ES-I3 (cell line): ENCODE results near the gene CLASRP.

ENCODE experiments used
- H3K36me3 ChIP-seq: 2 replicates; pipeline ENCODE4 v1.6.1; 2013; ENCODE audit warnings: mild to moderate bottlenecking, low read length, control low read depth, moderate library complexity; ENCODE audit not compliant: insufficient read depth
- H3K4me1 ChIP-seq: 2 replicates; pipeline ENCODE4 v1.6.1; 2013; ENCODE audit warnings: mild to moderate bottlenecking, control low read depth, low read length; ENCODE audit not compliant: insufficient read depth
- H3K9ac ChIP-seq: 2 replicates; pipeline ENCODE4 v1.6.1; 2013; ENCODE audit warnings: low read depth, mild to moderate bottlenecking, low read length, moderate library complexity
- H3K9me3 ChIP-seq: 2 replicates; pipeline ENCODE4 v1.6.1; 2013; ENCODE audit warnings: mild to moderate bottlenecking, low read length, moderate library complexity; ENCODE audit not compliant: control insufficient read depth, insufficient read depth

The CLASRP gene

DNA sequence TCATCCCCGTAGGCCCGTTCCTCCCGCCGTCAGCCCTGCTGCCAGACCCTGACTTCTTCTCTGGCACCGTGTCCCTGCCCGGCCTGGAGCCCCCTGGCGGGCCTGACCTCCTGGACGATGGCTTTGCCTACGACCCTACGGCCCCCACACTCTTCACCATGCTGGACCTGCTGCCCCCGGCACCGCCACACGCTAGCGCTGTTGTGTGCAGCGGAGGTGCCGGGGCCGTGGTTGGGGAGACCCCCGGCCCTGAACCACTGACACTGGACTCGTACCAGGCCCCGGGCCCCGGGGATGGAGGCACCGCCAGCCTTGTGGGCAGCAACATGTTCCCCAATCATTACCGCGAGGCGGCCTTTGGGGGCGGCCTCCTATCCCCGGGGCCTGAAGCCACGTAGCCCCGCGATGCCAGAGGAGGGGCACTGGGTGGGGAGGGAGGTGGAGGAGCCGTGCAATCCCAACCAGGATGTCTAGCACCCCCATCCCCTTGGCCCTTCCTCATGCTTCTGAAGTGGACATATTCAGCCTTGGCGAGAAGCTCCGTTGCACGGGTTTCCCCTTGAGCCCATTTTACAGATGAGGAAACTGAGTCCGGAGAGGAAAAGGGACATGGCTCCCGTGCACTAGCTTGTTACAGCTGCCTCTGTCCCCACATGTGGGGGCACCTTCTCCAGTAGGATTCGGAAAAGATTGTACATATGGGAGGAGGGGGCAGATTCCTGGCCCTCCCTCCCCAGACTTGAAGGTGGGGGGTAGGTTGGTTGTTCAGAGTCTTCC, 1.3 kb upstream of the CLASRP start:
- H3K9me3 ChIP-seq: no peaks in the 10 kb centered on the region
- H3K4me1 ChIP-seq: peaks cover 5% of the 10 kb centered on the region; the same call in 1 of the 2 replicates
- no peaks in the 10 kb centered on the region; the same call in 1 of the 2 replicates for H3K36me3 ChIP-seq
- H3K9ac ChIP-seq: no peak overlapping the region

DNA sequence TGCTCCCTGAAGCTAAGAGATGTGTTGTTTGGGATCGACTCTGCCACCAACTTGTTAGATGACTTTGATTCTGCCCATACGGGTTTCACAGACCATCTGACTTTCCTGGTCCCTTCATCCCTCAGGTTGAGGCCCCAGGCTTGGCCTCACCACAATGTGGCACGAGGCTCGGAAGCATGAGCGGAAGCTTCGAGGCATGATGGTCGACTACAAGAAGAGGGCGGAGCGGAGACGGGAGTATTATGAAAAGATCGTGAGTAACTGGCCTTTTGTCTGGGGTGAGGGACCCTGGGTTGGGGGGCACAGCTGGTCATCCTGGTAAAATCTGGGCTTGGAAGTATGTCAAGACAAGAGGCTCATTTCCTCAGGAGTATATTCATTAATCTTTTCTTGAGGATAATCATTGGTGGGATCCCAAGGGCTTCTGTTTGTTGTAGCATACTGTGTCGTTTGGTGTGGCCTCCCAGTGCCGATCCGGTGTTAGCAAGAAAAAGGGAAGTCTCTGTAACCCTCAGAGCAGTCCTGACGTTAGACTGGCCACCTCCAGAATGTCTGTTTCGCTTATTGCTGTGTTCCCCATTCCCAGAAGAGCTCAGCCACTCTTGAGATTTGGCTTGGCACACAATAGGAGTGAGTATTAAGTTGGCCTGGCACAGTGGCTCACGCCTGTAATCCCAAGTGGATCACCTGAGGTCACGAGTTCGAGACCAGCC, 1.4 kb downstream of the CLASRP start:
- Histone ChIP-seq H3K9me3 (no peaks in the 10 kb centered on the region), H3K9ac (peak overlapping the region; percentile 95; the same call in 1 of the 2 replicates), H3K36me3 (peaks cover 6% of the 10 kb centered on the region), H3K4me1 (peaks cover 5% of the 10 kb centered on the region; the same call in 1 of the 2 replicates)

DNA sequence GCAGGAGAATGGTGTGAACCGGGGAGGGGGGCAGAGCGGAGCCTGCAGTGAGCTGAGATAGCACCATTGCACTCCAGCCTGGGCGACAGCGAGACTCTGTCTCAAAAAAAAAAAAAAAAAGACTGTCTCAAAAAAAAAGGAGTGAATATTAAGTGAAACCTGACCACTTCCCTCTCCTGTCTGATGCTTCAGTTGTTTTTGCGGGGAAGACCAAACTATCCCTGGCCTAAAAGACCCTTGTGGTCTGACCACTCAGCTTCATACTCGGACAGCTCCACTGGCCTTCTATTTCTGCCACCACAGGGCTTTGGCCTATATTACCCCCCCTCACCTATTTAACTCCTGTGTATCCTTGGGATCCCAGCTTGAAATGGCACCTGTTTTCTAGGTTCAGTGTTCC, 2.3 kb downstream of the CLASRP start:
- H3K9ac ChIP-seq: no peak overlapping the region
- H3K36me3 ChIP-seq: peaks cover 6% of the 10 kb centered on the region
- peaks cover 5% of the 10 kb centered on the region; the same call in 1 of the 2 replicates for H3K4me1 ChIP-seq
- no peaks in the 10 kb centered on the region for H3K9me3 ChIP-seq

DNA sequence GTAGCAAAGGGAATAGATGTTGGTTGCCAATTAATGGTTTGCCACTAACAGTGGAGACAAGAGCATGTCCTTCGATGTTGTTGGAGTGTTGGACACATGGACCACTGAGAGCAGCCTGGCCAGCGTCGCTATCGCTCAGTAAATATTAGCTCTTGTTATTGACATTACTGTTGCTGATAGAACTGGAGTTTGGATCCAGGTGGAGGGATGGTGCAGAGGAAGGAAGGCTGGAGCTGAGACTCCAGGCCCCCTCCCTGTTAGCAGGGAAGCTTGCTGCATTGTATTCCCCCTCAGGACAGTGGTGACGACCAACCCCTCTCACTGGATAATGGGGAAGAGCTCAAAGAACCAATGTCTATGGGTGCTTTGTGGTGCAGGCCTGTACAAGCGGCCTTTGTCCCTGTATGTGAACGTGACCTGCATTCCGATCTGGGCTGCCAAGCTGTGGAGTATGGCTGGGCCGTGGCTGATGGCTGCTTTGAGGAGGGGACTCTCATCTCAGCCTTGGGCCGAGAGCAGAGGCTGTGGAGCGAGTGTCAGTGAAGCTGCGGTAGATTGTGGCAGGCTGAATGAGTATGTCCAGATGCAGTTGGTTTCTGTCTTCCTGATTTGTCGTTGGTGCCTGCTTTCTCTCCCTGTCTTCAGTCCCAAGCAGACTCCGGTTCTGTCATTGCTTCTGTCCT, 7.0 kb downstream of the CLASRP start:
- H3K9ac ChIP-seq: no peak overlapping the region
- H3K9me3 ChIP-seq: no peaks in the 10 kb centered on the region
- peaks cover 9% of the 10 kb centered on the region for H3K36me3 ChIP-seq
- H3K4me1 ChIP-seq: 0 out of 2 replicates have a peak, but pooled peaks cover 5% of the 10 kb centered on the region

DNA sequence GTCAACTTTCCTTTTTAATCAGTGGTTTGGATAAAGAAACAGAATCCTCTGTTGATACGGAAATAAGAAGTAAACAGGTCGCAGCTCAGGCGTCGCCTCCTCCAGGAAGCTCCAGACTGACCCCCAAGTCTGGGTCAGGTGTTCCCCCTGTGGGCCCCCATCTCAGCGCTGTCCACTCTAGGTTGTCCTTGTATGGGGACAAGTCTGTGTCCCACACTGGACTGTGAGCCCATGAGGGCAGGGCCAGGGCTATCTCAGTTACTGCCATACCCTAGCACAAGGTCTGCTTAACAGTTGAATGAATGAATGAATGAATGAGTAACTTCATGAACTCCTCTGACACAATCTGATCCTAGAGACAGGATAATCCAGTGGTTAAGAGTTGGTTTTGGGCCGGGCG, 7.5 kb downstream of the CLASRP start:
- H3K36me3 ChIP-seq: peaks cover 9% of the 10 kb centered on the region
- H3K4me1 ChIP-seq: 0 out of 2 replicates have a peak, but pooled peaks cover 5% of the 10 kb centered on the region
- H3K9me3 ChIP-seq: no peaks in the 10 kb centered on the region
- H3K9ac ChIP-seq: no peak overlapping the region

DNA sequence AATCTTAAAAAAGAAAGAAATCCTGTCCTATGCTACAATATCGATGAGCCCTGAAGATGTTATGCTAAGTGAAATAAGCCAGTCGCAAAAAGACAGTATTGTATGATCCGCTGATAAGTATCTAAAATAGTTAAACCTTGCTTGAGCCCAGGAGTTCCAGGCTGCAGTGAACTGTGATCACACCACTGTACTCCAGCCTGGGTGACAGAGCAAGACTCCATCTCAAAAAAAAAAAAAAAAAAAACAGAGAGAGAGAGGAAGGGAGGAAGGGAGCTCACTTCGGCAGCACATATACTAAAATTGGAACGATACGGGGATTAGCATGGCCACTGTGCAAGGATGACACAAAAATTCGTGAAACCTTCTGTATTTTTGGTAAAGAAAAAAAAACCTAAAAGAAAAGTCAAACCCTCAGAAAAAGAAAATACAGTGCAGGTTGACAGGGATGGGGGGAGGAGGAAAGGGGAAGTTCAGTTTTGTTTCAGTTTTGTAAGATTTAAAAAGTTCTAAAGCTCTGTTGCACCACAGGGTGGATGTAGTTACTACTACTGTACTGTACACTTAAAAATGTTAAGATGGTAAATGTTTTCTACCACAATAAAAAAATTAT, 8.4 kb downstream of the CLASRP start:
- no peaks in the 10 kb centered on the region for H3K9me3 ChIP-seq
- no peak overlapping the region for H3K9ac ChIP-seq
- H3K4me1 ChIP-seq: 0 out of 2 replicates have a peak, but pooled peaks cover 5% of the 10 kb centered on the region
- peaks cover 9% of the 10 kb centered on the region for H3K36me3 ChIP-seq

DNA sequence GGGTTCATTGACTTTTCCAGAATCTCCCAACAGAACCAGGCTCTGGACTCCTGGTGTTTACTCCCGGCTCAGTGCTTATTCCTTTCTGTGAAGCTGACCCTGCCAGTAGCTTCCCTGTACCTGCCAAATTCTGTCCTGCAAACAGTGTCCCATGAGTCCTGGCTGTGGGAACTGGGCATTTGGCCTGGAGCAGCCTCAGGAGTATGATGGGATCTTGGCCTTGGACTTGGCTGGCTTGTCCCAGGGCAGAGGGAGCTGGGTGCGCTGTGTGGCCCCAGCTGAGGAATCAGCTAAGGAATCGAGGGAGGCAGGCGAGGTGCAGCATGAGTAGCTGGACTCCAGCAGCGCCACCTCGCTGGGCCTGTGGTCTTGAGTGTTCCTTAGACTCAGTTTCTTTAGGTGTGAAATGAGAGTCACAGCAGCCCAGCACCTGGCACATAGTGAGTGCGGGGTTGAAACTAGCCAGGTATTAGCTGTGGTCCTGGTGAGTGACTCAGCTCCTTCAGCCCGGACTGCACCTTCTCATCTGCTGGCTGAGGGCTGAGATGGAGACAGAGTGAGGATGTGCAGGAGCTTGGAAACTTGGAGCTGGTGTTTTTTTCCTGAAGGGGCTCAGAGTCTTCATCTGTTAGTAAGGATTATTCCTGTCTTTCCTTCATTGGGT, 10.4 kb downstream of the CLASRP start:
- Histone ChIP-seq H3K9me3 (no peaks in the 10 kb centered on the region), H3K9ac (no peak overlapping the region), H3K36me3 (peaks cover 14% of the 10 kb centered on the region), H3K4me1 (0 out of 2 replicates have a peak, but pooled peaks cover 5% of the 10 kb centered on the region)

DNA sequence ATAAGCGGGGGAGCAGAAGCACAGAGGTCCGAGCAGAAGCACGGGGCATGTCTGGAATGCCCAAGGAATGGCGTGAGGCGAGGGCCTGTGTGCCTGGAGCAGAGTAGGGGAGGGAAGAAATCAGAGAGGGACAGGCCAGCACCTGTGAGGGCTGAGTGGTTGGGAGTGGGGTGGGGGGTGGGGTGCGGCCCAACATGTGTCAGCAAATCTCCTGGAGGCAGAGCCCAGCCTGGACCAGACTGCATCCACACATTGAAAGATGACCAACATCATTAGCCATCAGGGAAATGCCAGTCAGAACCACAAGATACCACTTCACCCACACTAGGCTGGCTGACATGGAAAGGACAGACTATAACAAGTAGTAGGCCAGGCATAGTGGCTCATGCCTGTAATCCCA, 11.2 kb downstream of the CLASRP start:
- Histone ChIP-seq H3K9ac (no peak overlapping the region), H3K9me3 (no peaks in the 10 kb centered on the region), H3K36me3 (peaks cover 8% of the 10 kb centered on the region), H3K4me1 (0 out of 2 replicates have a peak, but pooled peaks cover 5% of the 10 kb centered on the region)

DNA sequence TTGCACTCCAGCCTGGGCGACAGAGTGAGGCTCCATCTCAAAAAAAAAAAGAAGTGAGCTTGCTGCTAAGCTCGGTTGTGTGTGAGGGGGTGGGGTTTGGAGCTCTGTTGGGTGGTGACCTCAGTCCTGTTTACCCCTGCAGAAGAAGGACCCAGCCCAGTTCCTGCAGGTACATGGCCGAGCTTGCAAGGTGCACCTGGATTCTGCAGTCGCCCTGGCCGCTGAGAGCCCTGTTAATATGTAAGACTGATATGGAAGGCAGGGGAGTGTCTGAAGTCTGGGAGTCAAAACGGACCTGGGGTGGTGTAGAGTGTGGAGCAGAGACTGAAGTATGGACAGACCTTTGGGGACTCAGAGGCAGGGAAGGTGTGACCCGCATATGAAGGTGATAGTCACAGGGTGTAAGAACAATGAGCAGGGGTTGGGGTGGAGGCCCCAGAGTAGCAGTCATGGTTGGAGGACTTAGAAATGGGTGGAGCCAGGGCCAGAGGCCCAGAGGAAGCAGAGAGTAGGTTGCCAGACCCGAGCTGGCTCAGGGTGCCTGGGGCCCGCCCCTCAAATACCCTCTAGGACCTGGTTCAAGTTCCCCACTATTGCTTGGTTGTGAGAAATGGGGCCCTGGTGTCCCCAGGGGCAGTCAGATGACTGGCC, 13.2 kb downstream of the CLASRP start:
- Histone ChIP-seq H3K9me3 (no peaks in the 10 kb centered on the region), H3K4me1 (0 out of 2 replicates have a peak, but pooled peaks cover 5% of the 10 kb centered on the region), H3K36me3 (peaks cover 12% of the 10 kb centered on the region), H3K9ac (no peak overlapping the region)

DNA sequence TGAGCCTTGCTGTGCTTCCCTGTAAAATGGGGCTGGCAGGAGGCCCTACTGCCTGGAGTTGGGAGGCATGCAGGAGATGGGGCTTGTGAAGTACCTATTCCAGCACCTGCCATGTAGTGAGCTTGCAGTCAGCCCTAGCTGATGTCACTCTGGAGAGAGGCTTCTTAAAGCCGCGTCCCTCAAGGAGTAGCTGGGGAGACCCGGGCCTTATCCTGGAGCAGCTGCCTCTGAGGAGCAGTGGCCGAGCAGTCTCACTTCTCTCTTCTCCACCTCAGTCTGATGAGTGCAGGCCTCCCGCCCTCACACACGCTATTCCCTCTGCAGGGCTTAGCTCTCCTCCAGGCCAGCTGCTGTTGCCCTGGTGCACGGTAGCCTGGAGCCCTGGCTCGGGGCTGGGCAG, 18.0 kb downstream of the CLASRP start:
- peaks cover 29% of the 10 kb centered on the region for H3K36me3 ChIP-seq
- no peak overlapping the region for H3K9ac ChIP-seq
- H3K4me1 ChIP-seq: no peaks in the 10 kb centered on the region
- H3K9me3 ChIP-seq: no peaks in the 10 kb centered on the region

DNA sequence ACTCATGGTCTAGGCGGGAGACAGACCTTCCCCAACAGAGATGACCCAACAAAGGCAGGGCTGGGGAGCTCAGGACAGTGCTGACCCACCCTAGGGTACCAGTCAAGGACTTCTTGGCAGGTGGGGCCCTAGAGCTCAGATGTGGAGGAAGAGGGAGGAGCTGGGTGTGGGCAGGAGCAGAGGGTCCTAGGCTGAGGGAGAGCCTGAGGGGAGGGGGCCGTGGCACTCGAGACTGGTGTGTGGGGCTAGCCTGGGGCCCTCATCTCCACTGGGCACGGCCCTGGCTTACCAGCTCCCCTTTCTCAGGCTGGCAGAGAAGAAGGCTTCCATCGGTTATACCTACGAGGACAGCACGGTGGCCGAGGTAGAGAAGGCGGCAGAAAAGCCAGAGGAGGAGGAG, 18.6 kb downstream of the CLASRP start:
- Histone ChIP-seq H3K9ac (no peak overlapping the region), H3K9me3 (no peaks in the 10 kb centered on the region), H3K4me1 (no peaks in the 10 kb centered on the region), H3K36me3 (peaks cover 34% of the 10 kb centered on the region)

DNA sequence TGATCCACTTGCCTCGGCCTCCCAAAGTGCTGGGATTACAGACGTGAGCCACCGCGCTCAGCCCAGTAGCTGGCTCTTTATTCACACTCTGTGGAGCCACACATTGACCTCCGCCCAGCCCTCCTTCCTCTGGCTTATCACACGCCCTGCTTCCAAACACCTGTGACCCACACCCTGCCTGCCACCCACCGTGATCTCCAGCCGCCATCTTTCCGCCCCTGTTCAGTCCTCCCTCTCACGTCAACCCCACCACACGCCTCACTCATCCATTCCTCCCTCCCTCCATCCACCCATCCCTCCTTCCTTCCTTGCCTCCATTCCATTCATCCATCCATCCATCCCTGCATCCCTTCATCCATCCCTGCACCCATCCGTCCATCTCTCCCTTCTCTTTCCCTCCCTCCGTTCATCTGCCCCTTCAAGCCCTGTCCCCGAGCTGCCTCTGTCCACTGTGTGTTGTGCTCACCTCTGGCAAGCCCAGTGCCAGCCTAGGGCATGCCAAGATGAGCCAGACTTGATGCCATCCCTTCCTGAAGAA, 19.8 kb downstream of the CLASRP start:
- peaks cover 32% of the 10 kb centered on the region for H3K36me3 ChIP-seq
- H3K9ac ChIP-seq: no peak overlapping the region
- H3K4me1 ChIP-seq: no peaks in the 10 kb centered on the region
- no peaks in the 10 kb centered on the region for H3K9me3 ChIP-seq

DNA sequence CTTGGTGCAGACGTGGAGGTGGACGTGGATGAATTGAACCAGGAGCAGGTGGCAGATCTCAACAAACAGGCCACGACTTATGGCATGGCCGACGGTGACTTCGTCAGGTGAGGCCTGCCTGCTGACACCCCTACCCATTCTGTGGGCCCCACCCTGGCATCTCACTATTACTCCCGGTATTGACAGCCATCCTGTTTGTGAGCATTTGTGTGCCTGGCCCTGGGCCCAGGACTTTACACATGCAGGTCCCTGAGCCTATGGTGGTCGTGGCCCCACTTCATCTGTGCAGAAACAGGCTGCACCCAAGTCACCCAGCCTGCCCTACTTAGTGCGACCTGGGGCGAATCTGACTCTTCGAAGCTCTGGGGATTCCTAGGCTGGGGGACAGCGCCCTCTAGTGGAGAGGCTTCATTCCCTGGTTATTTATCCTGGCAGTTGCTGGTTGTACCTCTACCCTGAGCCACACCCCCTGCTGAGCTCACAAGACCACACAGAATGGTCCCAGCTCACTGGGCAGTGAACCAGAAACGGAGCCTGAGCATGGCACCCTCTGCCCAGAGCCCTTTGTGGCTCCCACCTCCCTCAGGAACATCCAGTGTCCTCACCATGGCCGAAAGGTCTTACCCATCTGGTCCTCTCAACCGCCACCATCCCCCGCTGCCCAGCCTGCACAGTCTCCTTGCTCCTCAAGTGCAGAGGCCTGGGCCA, 20.6 kb downstream of the CLASRP start:
- no peak overlapping the region for H3K9ac ChIP-seq
- no peaks in the 10 kb centered on the region for H3K9me3 ChIP-seq
- peaks cover 29% of the 10 kb centered on the region for H3K36me3 ChIP-seq
- no peaks in the 10 kb centered on the region for H3K4me1 ChIP-seq
